WTC11 (cell line): ENCODE measurements around the gene USP47.

Source experiments
- CBFB ChIP-seq: sonication (generic); formaldehyde crosslinking; IDR thresholded peaks from 2 replicates; pipeline ENCODE4 v1.8.1; 2022; ENCODE audit warnings: mild to moderate bottlenecking, low read depth, missing genetic modification reagents
- FOXK1 ChIP-seq: sonication (generic); formaldehyde crosslinking; IDR thresholded peaks from 2 replicates; pipeline ENCODE4 v1.8.0; 2022; ENCODE audit warnings: mild to moderate bottlenecking, moderate library complexity, missing genetic modification reagents
- JAZF1 ChIP-seq: fragments of 250-450 bp; sonication (Bioruptor Pico); IDR thresholded peaks from 2 replicates; pipeline ENCODE4 v1.9.0; 2021; ENCODE audit warnings: moderate library complexity, mild to moderate bottlenecking, inconsistent platforms
- MAX ChIP-seq: sonication (generic); formaldehyde crosslinking; IDR thresholded peaks from 2 replicates; pipeline ENCODE4 v1.8.0; 2022; ENCODE audit warnings: mild to moderate bottlenecking, missing genetic modification reagents
- NR2C2 ChIP-seq: sonication (generic); formaldehyde crosslinking; IDR thresholded peaks from 2 replicates; pipeline ENCODE4 v1.8.0; 2022; ENCODE audit warnings: mild to moderate bottlenecking, missing genetic modification reagents
- PREB ChIP-seq: sonication (generic); formaldehyde crosslinking; IDR thresholded peaks from 2 replicates; pipeline ENCODE4 v1.8.1; 2022; ENCODE audit warnings: mild to moderate bottlenecking, missing genetic modification reagents, moderate library complexity, borderline replicate concordance
- RELA ChIP-seq: sonication (generic); formaldehyde crosslinking; IDR thresholded peaks from 2 replicates; pipeline ENCODE4 v1.8.1; 2022; ENCODE audit warnings: missing genetic modification reagents, mild to moderate bottlenecking, borderline replicate concordance
- TEAD4 ChIP-seq: sonication (generic); formaldehyde crosslinking; IDR thresholded peaks from 2 replicates; pipeline ENCODE4 v1.8.0; 2022; ENCODE audit warnings: mild to moderate bottlenecking, missing genetic modification reagents
- ZNF281 ChIP-seq: sonication (generic); formaldehyde crosslinking; IDR thresholded peaks from 2 replicates; pipeline ENCODE4 v1.8.0; 2023; ENCODE audit warnings: mild to moderate bottlenecking, missing genetic modification reagents
- TF ChIP-seq, protein P1 (sequence below): fragments of 200-600 bp; IDR thresholded peaks from 2 replicates; pipeline ENCODE4 v1.8.0; 2022; ENCODE audit warnings: antibody characterized with exemption
- TF ChIP-seq, protein P2 (sequence below): sonication (generic); formaldehyde crosslinking; IDR thresholded peaks from 2 replicates; pipeline ENCODE4 v1.8.1; 2023; ENCODE audit warnings: mild to moderate bottlenecking, missing genetic modification reagents, moderate library complexity

- TF ChIP-seq, protein P1, sequence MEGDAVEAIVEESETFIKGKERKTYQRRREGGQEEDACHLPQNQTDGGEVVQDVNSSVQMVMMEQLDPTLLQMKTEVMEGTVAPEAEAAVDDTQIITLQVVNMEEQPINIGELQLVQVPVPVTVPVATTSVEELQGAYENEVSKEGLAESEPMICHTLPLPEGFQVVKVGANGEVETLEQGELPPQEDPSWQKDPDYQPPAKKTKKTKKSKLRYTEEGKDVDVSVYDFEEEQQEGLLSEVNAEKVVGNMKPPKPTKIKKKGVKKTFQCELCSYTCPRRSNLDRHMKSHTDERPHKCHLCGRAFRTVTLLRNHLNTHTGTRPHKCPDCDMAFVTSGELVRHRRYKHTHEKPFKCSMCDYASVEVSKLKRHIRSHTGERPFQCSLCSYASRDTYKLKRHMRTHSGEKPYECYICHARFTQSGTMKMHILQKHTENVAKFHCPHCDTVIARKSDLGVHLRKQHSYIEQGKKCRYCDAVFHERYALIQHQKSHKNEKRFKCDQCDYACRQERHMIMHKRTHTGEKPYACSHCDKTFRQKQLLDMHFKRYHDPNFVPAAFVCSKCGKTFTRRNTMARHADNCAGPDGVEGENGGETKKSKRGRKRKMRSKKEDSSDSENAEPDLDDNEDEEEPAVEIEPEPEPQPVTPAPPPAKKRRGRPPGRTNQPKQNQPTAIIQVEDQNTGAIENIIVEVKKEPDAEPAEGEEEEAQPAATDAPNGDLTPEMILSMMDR, result no peak
- TF ChIP-seq FOXK1 (CRISPR knock-in tag) (no peak), TEAD4 (no peak), MAX (CRISPR knock-in tag) (no peak), RELA (CRISPR knock-in tag) (no peak), CBFB (CRISPR knock-in tag) (no peak), NR2C2 (CRISPR knock-in tag) (no peak), ZNF281 (CRISPR knock-in tag) (no peak), JAZF1 (CRISPR knock-in tag) (no peak), PREB (CRISPR knock-in tag) (no peak)
- TF ChIP-seq, protein P2, sequence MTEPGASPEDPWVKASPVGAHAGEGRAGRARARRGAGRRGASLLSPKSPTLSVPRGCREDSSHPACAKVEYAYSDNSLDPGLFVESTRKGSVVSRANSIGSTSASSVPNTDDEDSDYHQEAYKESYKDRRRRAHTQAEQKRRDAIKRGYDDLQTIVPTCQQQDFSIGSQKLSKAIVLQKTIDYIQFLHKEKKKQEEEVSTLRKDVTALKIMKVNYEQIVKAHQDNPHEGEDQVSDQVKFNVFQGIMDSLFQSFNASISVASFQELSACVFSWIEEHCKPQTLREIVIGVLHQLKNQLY (CRISPR knock-in tag), result no peak
Measured at GRCh38 chr11:11850668-11851067, 8.9 kb downstream of the USP47 start.
